GM23338 (cell line): Measurements from ENCODE around the gene CACNA1C. TPM values are rescaled to one million over a fixed set of nuclear protein-coding genes. Genes with fewer than 3 reads are reported as not detected.

ENCODE experiments used
- ATAC-seq: fragments of 200-7000 bp; cut with Tn5 transposase; 3 replicates; pipeline ENCODE4 v1.9.1; 2020
- DNase-seq: peaks from one replicate; pipeline ENCODE4 v3.0.0-alpha.2; 2015; ENCODE audit warnings: low spot score
- H2AFZ ChIP-seq: fragments of 200-600 bp; sonication (generic); 2 replicates; pipeline ENCODE4 v1.8.0; 2016; ENCODE audit warnings: antibody characterized with exemption, mild to moderate bottlenecking, moderate library complexity
- H3F3A ChIP-seq: fragments of 200-600 bp; sonication (generic); replicated peaks from 2 replicates; pipeline ENCODE4 v1.8.0; 2017; ENCODE audit warnings: antibody characterized with exemption, mixed run types, low read depth
- H3K27ac ChIP-seq: fragments of 200-600 bp; sonication (generic); 2 replicates; pipeline ENCODE4 v1.6.1; 2016; ENCODE audit warnings: low read depth
- H3K27me3 ChIP-seq: fragments of 200-600 bp; sonication (generic); 2 replicates; pipeline ENCODE4 v1.8.0; 2016; ENCODE audit warnings: mild to moderate bottlenecking, mixed run types, moderate library complexity; ENCODE audit not compliant: insufficient read depth
- H3K36me3 ChIP-seq: fragments of 200-600 bp; sonication (generic); 2 replicates; pipeline ENCODE4 v1.8.0; 2016; ENCODE audit warnings: mild to moderate bottlenecking; ENCODE audit not compliant: insufficient read depth
- H3K4me1 ChIP-seq: fragments of 200-600 bp; sonication (generic); 2 replicates; pipeline ENCODE4 v1.8.0; 2016; ENCODE audit warnings: mild to moderate bottlenecking, moderate library complexity; ENCODE audit not compliant: insufficient read depth
- H3K4me2 ChIP-seq: fragments of 200-600 bp; sonication (generic); 2 replicates; pipeline ENCODE4 v1.7.1; 2017; ENCODE audit warnings: mixed run types
- H3K4me3 ChIP-seq: fragments of 200-600 bp; sonication (generic); 2 replicates; pipeline ENCODE4 v1.6.1; 2016; ENCODE audit warnings: mixed run types
- H3K79me2 ChIP-seq: fragments of 200-600 bp; sonication (generic); replicated peaks from 2 replicates; pipeline ENCODE4 v1.8.0; 2017; ENCODE audit warnings: mild to moderate bottlenecking; ENCODE audit not compliant: insufficient read depth
- H3K9me2 ChIP-seq: fragments of 200-600 bp; sonication (generic); 2 replicates; pipeline ENCODE4 v1.8.0; 2017; ENCODE audit not compliant: insufficient read depth
- H4K20me1 ChIP-seq: fragments of 200-600 bp; sonication (generic); replicated peaks from 2 replicates; pipeline ENCODE4 v1.8.0; 2017; ENCODE audit warnings: mild to moderate bottlenecking; ENCODE audit not compliant: insufficient read depth
- H3K27ac Mint-ChIP-seq: 2 replicates; pipeline ENCODE4 v1.8.0; 2020; ENCODE audit warnings: inconsistent platforms, mild to moderate bottlenecking, moderate library complexity, mixed read lengths
- H3K27me3 Mint-ChIP-seq: 3 replicates; pipeline ENCODE4 v1.8.0; 2022; ENCODE audit warnings: low read depth, mild to moderate bottlenecking, moderate library complexity, mixed read lengths, inconsistent platforms; ENCODE audit not compliant: insufficient read depth, poor library complexity
- H3K36me3 Mint-ChIP-seq: 3 replicates; pipeline ENCODE4 v1.8.0; 2021; ENCODE audit warnings: low read depth, mild to moderate bottlenecking, inconsistent platforms, moderate library complexity, mixed read lengths
- H3K4me1 Mint-ChIP-seq: 3 replicates; pipeline ENCODE4 v1.8.0; 2020; ENCODE audit warnings: mild to moderate bottlenecking, inconsistent platforms, mixed read lengths
- H3K4me3 Mint-ChIP-seq: 3 replicates; pipeline ENCODE4 v1.8.0; 2021; ENCODE audit warnings: moderate library complexity, mild to moderate bottlenecking, inconsistent platforms, mixed read lengths
- H3K9me3 Mint-ChIP-seq: 3 replicates; pipeline ENCODE4 v1.8.0; 2020; ENCODE audit warnings: moderate library complexity, mild to moderate bottlenecking, inconsistent platforms, mixed read lengths
- CREB1 ChIP-seq: fragments of 250-450 bp; sonication (Bioruptor Pico); IDR thresholded peaks from 2 replicates; pipeline ENCODE4 v1.5.0; 2020; ENCODE audit warnings: low read depth, mild to moderate bottlenecking, moderate library complexity
- EZH2 ChIP-seq: fragments of 200-600 bp; sonication (generic); IDR thresholded peaks from one replicate; pipeline ENCODE4 v1.8.0; 2017; ENCODE audit warnings: antibody characterized with exemption, mild to moderate bottlenecking, low read depth; ENCODE audit not compliant: unreplicated experiment
- NANOG ChIP-seq: IDR thresholded peaks from 2 replicates; pipeline ENCODE4 v1.6.1; 2016; ENCODE audit warnings: antibody characterized with exemption, borderline replicate concordance
- POLR2AphosphoS5 ChIP-seq: IDR thresholded peaks from 2 replicates; pipeline ENCODE4 v1.6.1; 2016; ENCODE audit warnings: antibody characterized with exemption, low read depth
- STAT1 ChIP-seq: IDR thresholded peaks from one replicate; pipeline ENCODE4 v1.6.1; 2016; ENCODE audit warnings: antibody characterized with exemption; ENCODE audit not compliant: unreplicated experiment
- ZNF114 ChIP-seq: fragments of 250-450 bp; sonication (Bioruptor Pico); IDR thresholded peaks from 2 replicates; pipeline ENCODE4 v1.5.0; 2020; ENCODE audit warnings: mild to moderate bottlenecking, moderate library complexity
- ZNF462 ChIP-seq: fragments of 250-450 bp; sonication (Bioruptor Pico); IDR thresholded peaks from 2 replicates; pipeline ENCODE4 v1.5.0; 2020; ENCODE audit warnings: mild to moderate bottlenecking, moderate library complexity
- polyA plus RNA-seq: library from polyadenylated mRNA; unstranded; fragments of >200 nt; fragmentation: Nextera tagmentation; extraction: Ambion mirVana; gene quantifications from 2 replicates; pipeline ENCODE4 v1.2.1, GENCODE V29; 2016
- total RNA-seq: library from RNA; depleted of rRNA; stranded (reverse); fragments of >200 nt; shearing (Covaris generic); gene quantifications from 2 replicates; pipeline ENCODE4 v1.2.3, GENCODE V29; 2014

Gene CACNA1C
- total and polyA plus RNA-seq, 2 experiments from 2014 or later = 0.78 to 2.1 TPM

GRCh38 chr12:2194571-2194970 lies 141.8 kb downstream of the CACNA1C start:
- Mint-ChIP-seq H3K4me1 (peaks cover 81% of the 10 kb centered on the region), H3K36me3 (no peaks in the 10 kb centered on the region), H3K27me3 (peaks cover 16% of the 10 kb centered on the region), H3K4me3 (no peak overlapping the region), H3K9me3 (no peaks in the 10 kb centered on the region), H3K27ac (no peak overlapping the region)
- Histone ChIP-seq H3K4me2 (no peak overlapping the region), H3K27me3 (no peaks in the 10 kb centered on the region), H4K20me1 (no peaks in the 10 kb centered on the region), H2AFZ (no peak overlapping the region), H3K36me3 (no peaks in the 10 kb centered on the region), H3K27ac (no peak overlapping the region), H3K4me3 (no peak overlapping the region), H3K4me1 (peaks cover 36% of the 10 kb centered on the region), H3F3A (peaks cover 8% of the 10 kb centered on the region; the same call in 1 of the 2 replicates), H3K79me2 (no peaks in the 10 kb centered on the region), H3K9me2 (no peaks in the 10 kb centered on the region)
- TF ChIP-seq EZH2 (no peak), CREB1 (CRISPR knock-in tag) (no peak), POLR2AphosphoS5 (no peak), ZNF462 (CRISPR knock-in tag) (no peak), NANOG (no peak)
- ATAC-seq (no peak), DNase-seq (no peak)

GRCh38 chr12:2195085-2195484 lies 142.3 kb downstream of the CACNA1C start:
- H3K9me2 ChIP-seq = no peaks in the 10 kb centered on the region
- no peak for DNase-seq
- no peaks in the 10 kb centered on the region for H3K27me3 ChIP-seq
- H3K4me2 ChIP-seq = no peak overlapping the region
- no peaks in the 10 kb centered on the region for H3K79me2 ChIP-seq
- Mint-ChIP-seq H3K27ac (no peak overlapping the region), H3K9me3 (no peaks in the 10 kb centered on the region), H3K27me3 (peaks cover 19% of the 10 kb centered on the region), H3K4me1 (peaks cover 81% of the 10 kb centered on the region), H3K36me3 (no peaks in the 10 kb centered on the region), H3K4me3 (no peak overlapping the region; the same call in 2 of the 3 replicates)
- H3K4me1 ChIP-seq = peaks cover 33% of the 10 kb centered on the region
- no peaks in the 10 kb centered on the region for H3K36me3 ChIP-seq
- no peaks in the 10 kb centered on the region for H4K20me1 ChIP-seq
- no peak overlapping the region for H2AFZ ChIP-seq
- H3F3A ChIP-seq = peaks cover 8% of the 10 kb centered on the region; the same call in 1 of the 2 replicates
- H3K27ac ChIP-seq = no peak overlapping the region
- H3K4me3 ChIP-seq = no peak overlapping the region
- no peak for ATAC-seq
- TF ChIP-seq ZNF114 (no peak), ZNF462 (CRISPR knock-in tag) (no peak), EZH2 (no peak), POLR2AphosphoS5 (no peak), STAT1 (no peak)
